ENCODE measurements around the gene UBXN6.

DNA sequence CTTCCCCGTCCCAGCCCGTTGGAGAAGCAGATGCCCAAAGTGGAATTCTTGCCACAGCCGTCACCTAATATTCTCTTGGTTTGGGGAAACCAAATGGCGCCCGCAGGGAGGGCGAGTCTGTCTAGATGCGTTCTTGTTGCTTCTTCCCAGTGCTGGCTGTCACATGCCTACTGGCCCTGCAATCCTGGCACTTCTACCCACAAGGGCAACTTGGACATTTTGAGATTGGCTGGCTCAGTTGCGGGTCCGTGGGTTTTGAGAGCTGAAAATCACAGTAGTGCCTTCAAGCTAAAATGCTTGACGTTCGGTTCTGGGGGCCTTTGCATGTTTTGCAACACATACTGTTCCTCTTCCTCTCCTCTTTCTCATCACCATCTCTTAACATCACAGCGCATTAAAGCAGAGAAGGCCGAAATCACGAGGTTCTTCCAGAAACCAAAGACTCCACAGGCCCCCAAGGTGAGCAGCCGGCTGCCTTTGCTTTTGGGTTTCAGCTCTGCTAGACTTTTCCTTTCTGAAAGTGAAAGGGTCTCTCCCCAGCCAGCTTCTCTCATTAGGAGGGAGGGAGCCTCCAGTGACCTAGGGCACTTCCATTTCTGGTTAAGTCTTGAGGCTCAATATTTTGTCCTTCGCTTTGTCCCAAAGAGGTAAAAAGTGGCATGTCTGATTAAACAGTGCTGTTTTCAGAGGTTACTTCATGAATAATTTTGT, 34.0 kb downstream of the UBXN6 start:
- TF ChIP-seq RAD21 (IDR thresholded peaks at IDR 0.05; ENCODE audit: low read depth) = no peak
- no peak for TF ChIP-seq CREB1 (IDR thresholded peaks at IDR 0.05; ENCODE audit: low read depth)
- TF ChIP-seq YY1 (IDR thresholded peaks at IDR 0.05; ENCODE audit: low read depth) = no peak
- TF ChIP-seq, protein P1, sequence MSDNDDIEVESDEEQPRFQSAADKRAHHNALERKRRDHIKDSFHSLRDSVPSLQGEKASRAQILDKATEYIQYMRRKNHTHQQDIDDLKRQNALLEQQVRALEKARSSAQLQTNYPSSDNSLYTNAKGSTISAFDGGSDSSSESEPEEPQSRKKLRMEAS (IDR thresholded peaks at IDR 0.05) = no peak
- no peak for TF ChIP-seq CEBPB (IDR thresholded peaks at IDR 0.05)
- TF ChIP-seq EP300 (IDR thresholded peaks at IDR 0.05; ENCODE audit: borderline replicate concordance) = no peak
- TF ChIP-seq, protein P2, sequence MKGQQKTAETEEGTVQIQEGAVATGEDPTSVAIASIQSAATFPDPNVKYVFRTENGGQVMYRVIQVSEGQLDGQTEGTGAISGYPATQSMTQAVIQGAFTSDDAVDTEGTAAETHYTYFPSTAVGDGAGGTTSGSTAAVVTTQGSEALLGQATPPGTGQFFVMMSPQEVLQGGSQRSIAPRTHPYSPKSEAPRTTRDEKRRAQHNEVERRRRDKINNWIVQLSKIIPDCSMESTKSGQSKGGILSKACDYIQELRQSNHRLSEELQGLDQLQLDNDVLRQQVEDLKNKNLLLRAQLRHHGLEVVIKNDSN (IDR thresholded peaks at IDR 0.05) = no peak
- no peak for TF ChIP-seq TAF1 (IDR thresholded peaks at IDR 0.05; ENCODE audit: low read depth)
